Activated naive CD4-positive, alpha-beta T cell treated with anti-CD3 and anti-CD28 coated beads, Interleukin-2, amount 50 U/mL, for 72 hours (primary cell): ENCODE data around the gene LDHD. TPM values are rescaled to one million over a fixed set of nuclear protein-coding genes. Genes with fewer than 3 reads are reported as not detected.
"Not testable (repeated sequence)": the region's sequence is repeated elsewhere in the genome, so short reads cannot be mapped to it uniquely, and the experiment has no call there.

ENCODE experiments used
- ATAC-seq, 2 donors: fragments of 150-1000 bp; cut with Tn5 transposase; 2 replicates each; pipeline ENCODE4 v1.10.0; 2021; ENCODE audit warnings: mild to moderate bottlenecking in 2 of 2, moderate library complexity in 2 of 2
- DNase-seq, 2 donors: peaks; one replicate each; pipeline ENCODE4 v3.0.0; 2021 to 2022; ENCODE audit warnings: low spot score in 2 of 2
- H3K27ac Mint-ChIP-seq, 2 donors: one replicate each; pipeline ENCODE4 v1.8.0; 2022; ENCODE audit warnings: mild to moderate bottlenecking in 2 of 2, mixed read lengths in 2 of 2
- H3K36me3 Mint-ChIP-seq, 2 donors: one replicate each; pipeline ENCODE4 v1.8.0; 2022; ENCODE audit warnings: mixed read lengths in 2 of 2
- H3K9me3 Mint-ChIP-seq, 2 donors: one replicate each; pipeline ENCODE4 v1.8.0; 2022; ENCODE audit warnings: mixed read lengths in 2 of 2
- total RNA-seq, 2 donors: library from RNA; stranded (reverse); gene quantifications; one replicate each; pipeline ENCODE4 v1.2.3, GENCODE V29; 2022

LDHD gene
- total RNA-seq, 2 donors from 2014 or later, result 0.64 to 0.82 TPM

GRCh38 chr16:75093598-75094540 is 22.7 kb downstream of the LDHD start:
- H3K27ac Mint-ChIP-seq, result peak overlapping the region in 1 of 2 donors; percentile 66
- H3K9me3 Mint-ChIP-seq, result no peaks in the 10 kb centered on the region
- ATAC-seq (no peak), DNase-seq (no peak)
- no peaks in the 10 kb centered on the region for H3K36me3 Mint-ChIP-seq

- no peaks in the 10 kb centered on the region for H3K9me3 Mint-ChIP-seq
- DNase-seq (no peak), ATAC-seq (no peak)
- H3K36me3 Mint-ChIP-seq, result no peaks in the 10 kb centered on the region
- H3K27ac Mint-ChIP-seq, result peak overlapping the region in 1 of 2 donors; percentile 66
Measured at GRCh38 chr16:75092777-75093176, 23.8 kb downstream of the LDHD start.

- H3K36me3 Mint-ChIP-seq, H3K27ac Mint-ChIP-seq, DNase-seq, H3K9me3 Mint-ChIP-seq, ATAC-seq: not testable (repeated sequence)
Measured at GRCh38 chr16:75091619-75092018, 25.0 kb downstream of the LDHD start.

- not testable (repeated sequence) for H3K27ac Mint-ChIP-seq, DNase-seq, H3K36me3 Mint-ChIP-seq, H3K9me3 Mint-ChIP-seq, ATAC-seq
Measured at GRCh38 chr16:75090899-75091298, 25.7 kb downstream of the LDHD start.

- Mint-ChIP-seq H3K9me3 (peaks cover 0 to 4% of the 10 kb centered on the region in 2 donors), H3K27ac (peak overlapping the region in 1 of 2 donors; percentile 19)
Measured at GRCh38 chr16:75089486-75090202, 26.9 kb downstream of the LDHD start.

GRCh38 chr16:75088934-75089333 is 27.6 kb downstream of the LDHD start:
- H3K36me3 Mint-ChIP-seq, result peaks cover 4 to 11% of the 10 kb centered on the region in 2 donors
- DNase-seq, result no peak

More at GRCh38 chr16:75089486-75090202, 26.9 kb downstream of the LDHD start:
- DNase-seq (no peak), ATAC-seq (peak; percentile 62 to 63)
- H3K36me3 Mint-ChIP-seq, result peaks cover 4 to 8% of the 10 kb centered on the region in 2 donors

GRCh38 chr16:75088216-75088615 is 28.4 kb downstream of the LDHD start:
- DNase-seq (no peak), ATAC-seq (no peak)
- Mint-ChIP-seq H3K27ac (no peak overlapping the region), H3K36me3 (peaks cover 4 to 11% of the 10 kb centered on the region in 2 donors), H3K9me3 (peaks cover 0 to 4% of the 10 kb centered on the region in 2 donors)

More at GRCh38 chr16:75088934-75089333, 27.6 kb downstream of the LDHD start:
- Mint-ChIP-seq H3K9me3 (peaks cover 0 to 4% of the 10 kb centered on the region in 2 donors), H3K27ac (no peak overlapping the region)
- no peak for ATAC-seq

GRCh38 chr16:75087375-75087979 is 29.1 kb downstream of the LDHD start:
- no peak for ATAC-seq
- no peak for DNase-seq
- Mint-ChIP-seq H3K36me3 (peaks cover 4 to 14% of the 10 kb centered on the region in 2 donors), H3K27ac (no peak overlapping the region), H3K9me3 (peaks cover 0 to 4% of the 10 kb centered on the region in 2 donors)

GRCh38 chr16:75086688-75087374 is 29.7 kb downstream of the LDHD start:
- Mint-ChIP-seq H3K9me3 (peaks cover 0 to 4% of the 10 kb centered on the region in 2 donors), H3K27ac (no peak overlapping the region), H3K36me3 (peaks cover 4 to 18% of the 10 kb centered on the region in 2 donors)
- DNase-seq (no peak), ATAC-seq (no peak)

GRCh38 chr16:75086281-75086680 is 30.3 kb downstream of the LDHD start:
- Mint-ChIP-seq H3K27ac (peak overlapping the region in 1 of 2 donors; percentile 41), H3K9me3 (peaks cover 0 to 4% of the 10 kb centered on the region in 2 donors), H3K36me3 (peaks cover 4 to 18% of the 10 kb centered on the region in 2 donors)
- ATAC-seq, result no peak
- DNase-seq, result no peak

- no peak for DNase-seq
- H3K36me3 Mint-ChIP-seq, result peaks cover 4 to 18% of the 10 kb centered on the region in 2 donors
- H3K27ac Mint-ChIP-seq, result peak overlapping the region; percentile 41 to 73
- peaks cover 0 to 4% of the 10 kb centered on the region in 2 donors for H3K9me3 Mint-ChIP-seq
- no peak for ATAC-seq
Measured at GRCh38 chr16:75085556-75085955, 31.0 kb downstream of the LDHD start.

GRCh38 chr16:75083813-75084212 is 32.8 kb downstream of the LDHD start:
- DNase-seq (no peak), ATAC-seq (no peak)
- Mint-ChIP-seq H3K27ac (no peak overlapping the region), H3K9me3 (peaks cover 0 to 7% of the 10 kb centered on the region in 2 donors), H3K36me3 (peaks cover 4 to 22% of the 10 kb centered on the region in 2 donors)

- H3K36me3 Mint-ChIP-seq, result peaks cover 4 to 42% of the 10 kb centered on the region in 2 donors
- peaks cover 0 to 16% of the 10 kb centered on the region in 2 donors for H3K9me3 Mint-ChIP-seq
- no peak for ATAC-seq
- DNase-seq, result no peak
- peak overlapping the region; percentile 10 to 68 for H3K27ac Mint-ChIP-seq
Measured at GRCh38 chr16:75081179-75081859, 35.3 kb downstream of the LDHD start.

- DNase-seq (no peak), ATAC-seq (no peak)
- Mint-ChIP-seq H3K27ac (peak overlapping the region in 1 of 2 donors; percentile 73), H3K9me3 (peaks cover 3 to 12% of the 10 kb centered on the region in 2 donors), H3K36me3 (peaks cover 5 to 40% of the 10 kb centered on the region in 2 donors)
Measured at GRCh38 chr16:75080205-75081029, 36.2 kb downstream of the LDHD start.
